GM12878 (cell line): Measurements from ENCODE around the gene CHCHD3. TPM values are rescaled to one million over a fixed set of nuclear protein-coding genes. Genes with fewer than 3 reads are reported as not detected.

Experiments
- ATAC-seq: fragments of 200-7000 bp; cut with Tn5 transposase; 3 replicates; pipeline ENCODE4 v1.9.1; 2020; ENCODE audit warnings: mild to moderate bottlenecking, moderate library complexity
- BruUV-seq: library from RNA; stranded (reverse); fragments of 400-500 nt; replicated peaks from 2 replicates; lab custom pipeline; 2021; lab: Mats Ljungman, UMichigan
- CTCF ChIA-PET: fragments of 300-600 bp; sonication (Branson Sonifier 250); formaldehyde crosslinking; extraction: SDS; loops from one replicate; lab custom pipeline; 2021; ENCODE audit warnings: inconsistent platforms; lab: Yijun Ruan, JAX
- POLR2A ChIA-PET: fragments of 350-600 bp; formaldehyde crosslinking; extraction: SDS; loops from one replicate; lab custom pipeline; 2021; ENCODE audit warnings: inconsistent platforms; lab: Charles Lee
- RAD21 ChIA-PET: fragments of 300-600 bp; sonication (Branson Sonifier 250); formaldehyde crosslinking; loops from one replicate; lab custom pipeline; 2023; ENCODE audit warnings: antibody characterized with exemption; ENCODE audit not compliant: unreplicated experiment; lab: Charles Lee
- SMC1A ChIA-PET: fragments of 300-600 bp; sonication (Branson Sonifier 250); formaldehyde crosslinking; loops from one replicate; lab custom pipeline; 2023; ENCODE audit not compliant: unreplicated experiment, uncharacterized antibody; lab: Charles Lee
- DNase-seq: peaks from one replicate; pipeline ENCODE4 v3.0.0-alpha.2; 2011; ENCODE audit warnings: low read depth, low spot score
- FAIRE-seq: peaks from 3 replicates; lab custom pipeline; 2011; peaks lifted over from hg19 to GRCh38; lab: Jason Lieb, UNC
- H2AFZ ChIP-seq: 2 replicates; pipeline ENCODE4 v1.6.0; 2011; ENCODE audit warnings: low read depth, low read length, control low read depth; ENCODE audit not compliant: control insufficient read depth
- H3K27ac ChIP-seq: 2 replicates; pipeline ENCODE4 v1.5.1; 2011; ENCODE audit warnings: control low read depth; ENCODE audit not compliant: control insufficient read depth, insufficient read depth
- H3K27me3 ChIP-seq, 2 experiments: replicated peaks in 1 of 2; 2 replicates each; pipeline versions ENCODE4 v1.6.0 to v1.6.1; 2011; ENCODE audit warnings: low read length in 1 of 2; ENCODE audit not compliant: control insufficient read depth in 2 of 2, insufficient read depth in 2 of 2
- H3K36me3 ChIP-seq, 2 experiments: 2 replicates each; pipeline ENCODE4 v1.5.1; 2011; ENCODE audit warnings: low read length in 1 of 2; ENCODE audit not compliant: control insufficient read depth in 2 of 2, insufficient read depth in 2 of 2
- H3K4me1 ChIP-seq: 2 replicates; pipeline ENCODE4 v1.6.1; 2011; ENCODE audit warnings: mild to moderate bottlenecking, low read length, moderate library complexity, mixed read lengths; ENCODE audit not compliant: control insufficient read depth, insufficient read depth
- H3K4me2 ChIP-seq: 2 replicates; pipeline ENCODE4 v1.6.0; 2011; ENCODE audit warnings: control low read depth; ENCODE audit not compliant: control insufficient read depth, insufficient read depth
- H3K4me3 ChIP-seq: fragments of 200-600 bp; sonication (generic); 2 replicates; pipeline ENCODE4 v1.5.1; 2016
- H3K79me2 ChIP-seq: 2 replicates; pipeline ENCODE4 v1.6.0; 2011; ENCODE audit warnings: low read length; ENCODE audit not compliant: control insufficient read depth, insufficient read depth
- H3K9ac ChIP-seq: 2 replicates; pipeline ENCODE4 v1.8.0; 2011; ENCODE audit warnings: low read length, control low read depth, mixed read lengths; ENCODE audit not compliant: control insufficient read depth, insufficient read depth
- H3K9me3 ChIP-seq: replicated peaks from 3 replicates; pipeline ENCODE4 v1.5.1; 2011; ENCODE audit warnings: mild to moderate bottlenecking, low read length; ENCODE audit not compliant: control insufficient read depth, insufficient read depth
- H4K20me1 ChIP-seq: 2 replicates; pipeline ENCODE4 v1.6.0; 2011; ENCODE audit not compliant: control insufficient read depth, insufficient read depth
- ATF7 ChIP-seq: fragments of 450-650 bp; IDR thresholded peaks from 2 replicates; pipeline ENCODE4 v1.6.1; 2016; ENCODE audit warnings: low read depth, mild to moderate bottlenecking
- BRCA1 ChIP-seq: IDR thresholded peaks from 2 replicates; pipeline ENCODE4 v1.6.1; 2011; ENCODE audit warnings: low read depth, low read length, improper control_type of control experiment
- CEBPB ChIP-seq, 2 experiments: fragments of 150-350 bp in 1 of 2; IDR thresholded peaks; 2 replicates each; pipeline ENCODE4 v1.6.1; 2012 to 2014; ENCODE audit warnings: low read depth in 2 of 2, low read length in 2 of 2, borderline replicate concordance in 1 of 2, inconsistent platforms in 1 of 2
- RFX5 ChIP-seq: IDR thresholded peaks from 2 replicates; pipeline ENCODE4 v1.6.1; 2011; ENCODE audit warnings: low read depth, low read length, improper control_type of control experiment
- SIN3A ChIP-seq: IDR thresholded peaks from 2 replicates; pipeline ENCODE4 v1.6.1; 2012; ENCODE audit warnings: low read depth, low read length, improper control_type of control experiment
- TAF1 ChIP-seq: IDR thresholded peaks from 2 replicates; pipeline ENCODE4 v1.6.1; 2011; ENCODE audit warnings: mild to moderate bottlenecking, low read depth, low read length, borderline replicate concordance
- TARDBP ChIP-seq: IDR thresholded peaks from 2 replicates; pipeline ENCODE4 v1.6.1; 2016; ENCODE audit warnings: borderline replicate concordance
- ZSCAN29 ChIP-seq: fragments of 450-650 bp; IDR thresholded peaks from 2 replicates; pipeline ENCODE4 v1.6.1; 2017; ENCODE audit warnings: mild to moderate bottlenecking, moderate library complexity
- WGBS: methylation state at CpG from one replicate; pipeline ENCODE4 v1.1.6; 2016; ENCODE audit warnings: low lambda C conversion rate; ENCODE audit not compliant: insufficient replicate concordance, insufficient coverage; ENCODE audit errors: missing lambda C conversion rate; 5-methylcytosine and 5-hydroxymethylcytosine counted together
- in situ Hi-C: fragments of 300-500 bp; cut with MboI; formaldehyde crosslinking; loops from 9 replicates; pipeline ENCODE4 v1.14.3; 2018; ENCODE audit warnings: mixed read lengths
- intact Hi-C: fragments of 100-400 bp; cut with micrococcal nuclease; formaldehyde crosslinking; loops from one replicate; pipeline ENCODE4 v1.14.2; 2022; ENCODE audit not compliant: unreplicated experiment
- polyA plus RNA-seq, 11 experiments: library from polyadenylated mRNA; depleted of rRNA in 4 of 11; unstranded in 6 of 11; stranded (reverse) in 5 of 11; fragments of >200 nt; fragmentation: Nextera tagmentation in 4 of 11; fragmentation: Illumina TruSeq in 1 of 11; extraction: Ambion mirVana in 4 of 11; extraction: Trizol in 1 of 11; gene quantifications; 1 replicate in 1 of 11; 2 replicates in 10 of 11; pipeline versions ENCODE4 v1.2.1 to v1.2.3, GENCODE V29; 2011 to 2016; ENCODE audit warnings: inconsistent platforms in 2 of 11, missing spikeins in 2 of 11, low read depth in 1 of 11
- total RNA-seq, 4 experiments: library from RNA; depleted of rRNA in 3 of 4; stranded (reverse); fragments of >200 nt in 3 of 4; fragmentation: Illumina TruSeq in 1 of 4; extraction: Trizol in 1 of 4; gene quantifications; 2 replicates each; pipeline versions ENCODE4 v1.2.1 to v1.2.3, GENCODE V29; 2013 to 2021
- TF ChIP-seq, protein P1 (sequence below): fragments of 450-650 bp; IDR thresholded peaks from 2 replicates; pipeline ENCODE4 v1.6.1; 2017; ENCODE audit warnings: antibody characterized with exemption, mild to moderate bottlenecking, moderate library complexity
- TF ChIP-seq, protein P2 (sequence below): IDR thresholded peaks from 2 replicates; pipeline ENCODE4 v1.6.1; 2012; ENCODE audit warnings: low read depth, low read length, improper control_type of control experiment
- TF ChIP-seq, protein P3 (sequence below): fragments of 450-650 bp; IDR thresholded peaks from 2 replicates; pipeline ENCODE4 v1.6.1; 2016; ENCODE audit warnings: mild to moderate bottlenecking
- TF ChIP-seq, protein P4 (sequence below): fragments of 450-650 bp; IDR thresholded peaks from 2 replicates; pipeline ENCODE4 v1.6.1; 2016; ENCODE audit warnings: mild to moderate bottlenecking
- TF ChIP-seq, protein P5 (sequence below): fragments of 450-650 bp; IDR thresholded peaks from 2 replicates; pipeline ENCODE4 v1.6.1; 2017; ENCODE audit warnings: low read depth, mild to moderate bottlenecking, moderate library complexity

Gene CHCHD3
- total and polyA plus RNA-seq, 10 of the 15 experiments (the other 5 are each of a cell fraction or from before 2014, with no cell fraction given), result 38.3 to 178 (median 96.2) TPM

DNA sequence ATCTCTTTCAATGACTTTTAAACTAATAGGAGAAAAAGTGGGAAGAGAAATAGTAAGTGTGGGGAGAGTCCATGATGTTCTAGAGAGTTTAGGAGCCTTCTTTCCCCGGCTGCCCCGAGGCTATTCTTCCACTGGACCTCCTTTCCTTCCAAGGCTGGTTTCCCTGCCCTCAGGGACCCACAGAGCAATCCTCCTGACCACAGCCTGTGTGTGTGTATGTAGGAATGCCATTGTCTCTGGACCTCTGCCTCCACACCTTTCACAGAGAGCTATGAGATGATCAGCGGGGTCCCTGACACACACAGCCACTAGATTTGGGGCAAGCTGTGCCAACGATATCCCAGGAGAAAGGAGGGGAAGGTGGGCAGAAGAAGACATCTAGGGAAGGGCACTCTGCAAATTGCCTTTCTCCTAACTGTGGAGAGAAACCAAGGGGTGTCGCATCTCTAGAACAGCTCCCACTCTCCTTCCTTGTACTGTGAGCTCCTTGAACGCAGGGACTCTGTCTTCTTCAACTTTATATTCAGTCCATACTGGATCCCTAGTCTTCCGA, 13.3 kb upstream of the CHCHD3 start:
- Histone ChIP-seq H3K4me3 (no peak overlapping the region), H3K79me2 (no peaks in the 10 kb centered on the region), H4K20me1 (no peaks in the 10 kb centered on the region), H3K4me1 (no peaks in the 10 kb centered on the region), H3K9me3 (no peaks in the 10 kb centered on the region), H3K9ac (no peak overlapping the region), H3K27me3 (peaks cover 0 to 2% of the 10 kb centered on the region in 2 experiments; a peak in 3 of 4 replicates), H3K4me2 (no peak overlapping the region), H3K27ac (no peak overlapping the region), H2AFZ (no peak overlapping the region), H3K36me3 (no peaks in the 10 kb centered on the region)
- in situ Hi-C loops, result no loop called here
- POLR2A ChIA-PET, result no interaction called here
- no peak for TF ChIP-seq SIN3A
- TF ChIP-seq, protein P1, sequence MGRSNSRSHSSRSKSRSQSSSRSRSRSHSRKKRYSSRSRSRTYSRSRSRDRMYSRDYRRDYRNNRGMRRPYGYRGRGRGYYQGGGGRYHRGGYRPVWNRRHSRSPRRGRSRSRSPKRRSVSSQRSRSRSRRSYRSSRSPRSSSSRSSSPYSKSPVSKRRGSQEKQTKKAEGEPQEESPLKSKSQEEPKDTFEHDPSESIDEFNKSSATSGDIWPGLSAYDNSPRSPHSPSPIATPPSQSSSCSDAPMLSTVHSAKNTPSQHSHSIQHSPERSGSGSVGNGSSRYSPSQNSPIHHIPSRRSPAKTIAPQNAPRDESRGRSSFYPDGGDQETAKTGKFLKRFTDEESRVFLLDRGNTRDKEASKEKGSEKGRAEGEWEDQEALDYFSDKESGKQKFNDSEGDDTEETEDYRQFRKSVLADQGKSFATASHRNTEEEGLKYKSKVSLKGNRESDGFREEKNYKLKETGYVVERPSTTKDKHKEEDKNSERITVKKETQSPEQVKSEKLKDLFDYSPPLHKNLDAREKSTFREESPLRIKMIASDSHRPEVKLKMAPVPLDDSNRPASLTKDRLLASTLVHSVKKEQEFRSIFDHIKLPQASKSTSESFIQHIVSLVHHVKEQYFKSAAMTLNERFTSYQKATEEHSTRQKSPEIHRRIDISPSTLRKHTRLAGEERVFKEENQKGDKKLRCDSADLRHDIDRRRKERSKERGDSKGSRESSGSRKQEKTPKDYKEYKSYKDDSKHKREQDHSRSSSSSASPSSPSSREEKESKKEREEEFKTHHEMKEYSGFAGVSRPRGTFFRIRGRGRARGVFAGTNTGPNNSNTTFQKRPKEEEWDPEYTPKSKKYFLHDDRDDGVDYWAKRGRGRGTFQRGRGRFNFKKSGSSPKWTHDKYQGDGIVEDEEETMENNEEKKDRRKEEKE, result no peak
- TF ChIP-seq, protein P2, sequence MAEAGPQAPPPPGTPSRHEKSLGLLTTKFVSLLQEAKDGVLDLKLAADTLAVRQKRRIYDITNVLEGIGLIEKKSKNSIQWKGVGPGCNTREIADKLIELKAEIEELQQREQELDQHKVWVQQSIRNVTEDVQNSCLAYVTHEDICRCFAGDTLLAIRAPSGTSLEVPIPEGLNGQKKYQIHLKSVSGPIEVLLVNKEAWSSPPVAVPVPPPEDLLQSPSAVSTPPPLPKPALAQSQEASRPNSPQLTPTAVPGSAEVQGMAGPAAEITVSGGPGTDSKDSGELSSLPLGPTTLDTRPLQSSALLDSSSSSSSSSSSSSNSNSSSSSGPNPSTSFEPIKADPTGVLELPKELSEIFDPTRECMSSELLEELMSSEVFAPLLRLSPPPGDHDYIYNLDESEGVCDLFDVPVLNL, result no peak
- no peak for TF ChIP-seq TARDBP
- TF ChIP-seq ATF7, result no peak
- TF ChIP-seq ZSCAN29, result no peak
- no peak for TF ChIP-seq TAF1
- no peak for TF ChIP-seq BRCA1
- TF ChIP-seq, protein P3, sequence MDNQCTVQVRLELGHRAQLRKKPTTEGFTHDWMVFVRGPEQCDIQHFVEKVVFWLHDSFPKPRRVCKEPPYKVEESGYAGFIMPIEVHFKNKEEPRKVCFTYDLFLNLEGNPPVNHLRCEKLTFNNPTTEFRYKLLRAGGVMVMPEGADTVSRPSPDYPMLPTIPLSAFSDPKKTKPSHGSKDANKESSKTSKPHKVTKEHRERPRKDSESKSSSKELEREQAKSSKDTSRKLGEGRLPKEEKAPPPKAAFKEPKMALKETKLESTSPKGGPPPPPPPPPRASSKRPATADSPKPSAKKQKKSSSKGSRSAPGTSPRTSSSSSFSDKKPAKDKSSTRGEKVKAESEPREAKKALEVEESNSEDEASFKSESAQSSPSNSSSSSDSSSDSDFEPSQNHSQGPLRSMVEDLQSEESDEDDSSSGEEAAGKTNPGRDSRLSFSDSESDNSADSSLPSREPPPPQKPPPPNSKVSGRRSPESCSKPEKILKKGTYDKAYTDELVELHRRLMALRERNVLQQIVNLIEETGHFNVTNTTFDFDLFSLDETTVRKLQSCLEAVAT, result no peak
- no peak for TF ChIP-seq CEBPB (IDR thresholded peaks at IDR 0.05; ENCODE audit: borderline replicate concordance in 1 of 2, low read depth in 2 of 2, low read length in 2 of 2)
- TF ChIP-seq RFX5, result no peak
- TF ChIP-seq, protein P4, sequence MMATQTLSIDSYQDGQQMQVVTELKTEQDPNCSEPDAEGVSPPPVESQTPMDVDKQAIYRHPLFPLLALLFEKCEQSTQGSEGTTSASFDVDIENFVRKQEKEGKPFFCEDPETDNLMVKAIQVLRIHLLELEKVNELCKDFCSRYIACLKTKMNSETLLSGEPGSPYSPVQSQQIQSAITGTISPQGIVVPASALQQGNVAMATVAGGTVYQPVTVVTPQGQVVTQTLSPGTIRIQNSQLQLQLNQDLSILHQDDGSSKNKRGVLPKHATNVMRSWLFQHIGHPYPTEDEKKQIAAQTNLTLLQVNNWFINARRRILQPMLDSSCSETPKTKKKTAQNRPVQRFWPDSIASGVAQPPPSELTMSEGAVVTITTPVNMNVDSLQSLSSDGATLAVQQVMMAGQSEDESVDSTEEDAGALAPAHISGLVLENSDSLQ, result no peak
- TF ChIP-seq, protein P5, sequence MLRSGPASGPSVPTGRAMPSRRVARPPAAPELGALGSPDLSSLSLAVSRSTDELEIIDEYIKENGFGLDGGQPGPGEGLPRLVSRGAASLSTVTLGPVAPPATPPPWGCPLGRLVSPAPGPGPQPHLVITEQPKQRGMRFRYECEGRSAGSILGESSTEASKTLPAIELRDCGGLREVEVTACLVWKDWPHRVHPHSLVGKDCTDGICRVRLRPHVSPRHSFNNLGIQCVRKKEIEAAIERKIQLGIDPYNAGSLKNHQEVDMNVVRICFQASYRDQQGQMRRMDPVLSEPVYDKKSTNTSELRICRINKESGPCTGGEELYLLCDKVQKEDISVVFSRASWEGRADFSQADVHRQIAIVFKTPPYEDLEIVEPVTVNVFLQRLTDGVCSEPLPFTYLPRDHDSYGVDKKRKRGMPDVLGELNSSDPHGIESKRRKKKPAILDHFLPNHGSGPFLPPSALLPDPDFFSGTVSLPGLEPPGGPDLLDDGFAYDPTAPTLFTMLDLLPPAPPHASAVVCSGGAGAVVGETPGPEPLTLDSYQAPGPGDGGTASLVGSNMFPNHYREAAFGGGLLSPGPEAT, result no peak
- CTCF ChIA-PET, result interaction anchor here (0.6 kb wide), 1 partner anchor 13 kb away, joined by 3 read pairs; no protein-coding TSS in a partner anchor
- no TSS peak for BruUV-seq
- no peak for FAIRE-seq
- no peak for DNase-seq
- WGBS, result 38% methylated on average over 7 of the region's 7 CpGs
- RAD21 ChIA-PET, result no interaction called here
- intact Hi-C loops, result no loop called here
- SMC1A ChIA-PET, result no interaction called here
- no peak for ATAC-seq
